Activated CD4-positive, alpha-beta T cell treated with anti-CD3 and anti-CD28 coated beads, Interleukin-2, amount 10 ng/mL, durations not matched to agents 24 days and 14 days (primary cell): ENCODE measurements around the gene PMP22. TPM values are rescaled to one million over a fixed set of nuclear protein-coding genes. Genes with fewer than 3 reads are reported as not detected.

ENCODE experiments used
- DNase-seq: peaks from one replicate; pipeline ENCODE4 v3.0.0; 2022
- H3K27ac Mint-ChIP-seq: one replicate; pipeline ENCODE4 v1.8.0; 2022; ENCODE audit warnings: mild to moderate bottlenecking, mixed read lengths
- H3K27me3 Mint-ChIP-seq: one replicate; pipeline ENCODE4 v1.8.0; 2022; ENCODE audit warnings: mixed read lengths
- H3K36me3 Mint-ChIP-seq: one replicate; pipeline ENCODE4 v1.8.0; 2022; ENCODE audit warnings: low read depth, mild to moderate bottlenecking, mixed read lengths
- H3K4me1 Mint-ChIP-seq: one replicate; pipeline ENCODE4 v1.8.0; 2021; ENCODE audit warnings: mixed read lengths
- H3K4me3 Mint-ChIP-seq: one replicate; pipeline ENCODE4 v1.8.0; 2022; ENCODE audit warnings: mild to moderate bottlenecking, moderate library complexity, mixed read lengths
- H3K9me3 Mint-ChIP-seq: one replicate; pipeline ENCODE4 v1.8.0; 2021; ENCODE audit warnings: mixed read lengths
- intact Hi-C: fragments of 100-400 bp; cut with micrococcal nuclease; formaldehyde crosslinking; loops from one replicate; pipeline ENCODE4 v1.15.1; 2023
- total RNA-seq: library from RNA; stranded (reverse); gene quantifications from 2 replicates; pipeline ENCODE4 v1.2.3, GENCODE V29; 2022

PMP22 gene
- total RNA-seq: 0.28 and 0.45 TPM in 2 replicates

DNA sequence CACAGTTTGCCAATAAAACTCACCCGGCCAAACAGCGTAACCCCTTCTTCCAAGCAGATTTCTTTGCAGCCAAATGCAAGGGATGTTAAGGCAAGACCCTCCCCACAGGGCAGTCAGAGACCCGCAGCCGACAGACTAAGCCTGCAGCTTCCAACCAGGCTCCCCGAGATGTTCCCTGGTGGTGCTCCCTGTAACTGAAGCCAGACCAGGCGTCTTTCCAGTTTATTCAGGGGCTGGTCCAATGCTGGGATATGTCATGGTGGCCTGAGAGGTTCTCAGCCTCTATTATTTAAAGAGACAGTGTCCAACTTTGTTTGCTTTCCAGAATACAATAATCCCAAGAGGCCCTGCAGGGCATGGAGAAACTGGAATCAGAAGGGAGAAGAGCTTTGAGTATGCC lies at the start of gene PMP22:
Gene PMP22 (minus strand): TSS at position 196 of the 400 bp plus-strand sequence. CDS start 4,599 bp downstream, outside the sequence.
- peaks cover 70% of the 10 kb centered on the region for H3K27me3 Mint-ChIP-seq
- intact Hi-C loops: no loop called here
- peaks cover 15% of the 10 kb centered on the region for H3K4me1 Mint-ChIP-seq
- H3K27ac Mint-ChIP-seq: no peak within 1 kb of the TSS
- no peaks in the 10 kb centered on the region for H3K9me3 Mint-ChIP-seq
- peaks cover 1% of the 10 kb centered on the region for H3K36me3 Mint-ChIP-seq
- no peak within 1 kb of the TSS for H3K4me3 Mint-ChIP-seq
- DNase-seq: no peak

DNA sequence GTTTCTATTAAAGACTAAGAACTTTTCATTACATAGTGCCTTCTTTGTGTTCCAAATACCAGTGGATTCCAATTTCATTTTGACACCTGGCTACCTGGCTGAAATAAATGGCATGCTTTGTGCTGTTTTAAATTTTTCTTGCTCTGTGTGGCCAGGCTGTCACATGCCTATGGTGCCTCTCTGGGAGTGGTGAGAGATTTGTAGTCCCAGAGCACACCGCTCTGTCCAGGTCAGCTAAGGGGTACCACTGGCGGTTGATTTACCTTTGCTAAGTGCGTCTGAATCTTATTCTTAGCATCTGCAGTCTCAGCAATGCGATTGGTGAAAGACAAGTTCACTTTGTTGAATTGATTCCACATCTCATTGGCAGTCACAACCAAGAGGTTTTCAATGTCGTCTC lies 46.9 kb upstream of the PMP22 start:
- H3K36me3 Mint-ChIP-seq: no peaks in the 10 kb centered on the region
- H3K4me3 Mint-ChIP-seq: no peak overlapping the region
- DNase-seq: no peak
- intact Hi-C loops: no loop called here
- H3K4me1 Mint-ChIP-seq: no peaks in the 10 kb centered on the region
- H3K9me3 Mint-ChIP-seq: no peaks in the 10 kb centered on the region
- no peak overlapping the region for H3K27ac Mint-ChIP-seq
- no peaks in the 10 kb centered on the region for H3K27me3 Mint-ChIP-seq

DNA sequence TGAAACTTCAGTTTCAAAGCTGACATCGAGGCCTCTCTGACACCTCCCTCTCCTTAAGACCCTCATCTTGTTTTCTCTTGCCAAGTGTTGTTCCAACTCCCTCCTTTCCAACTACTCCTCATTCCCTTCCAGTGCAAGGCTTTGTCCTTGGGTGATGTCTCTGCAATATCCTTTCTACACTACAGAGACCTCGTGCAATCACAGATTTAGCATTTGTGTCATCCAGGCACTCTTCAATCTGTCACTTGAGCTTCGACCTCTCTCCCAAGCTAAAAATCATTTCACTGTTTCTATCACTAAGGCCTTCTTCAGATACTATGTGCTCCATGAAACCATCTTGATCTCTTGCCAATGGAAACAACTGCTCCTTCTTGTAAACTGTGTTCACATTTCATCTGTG lies 44.7 kb upstream of the PMP22 start:
- no peak for DNase-seq
- Mint-ChIP-seq H3K27ac (no peak overlapping the region), H3K4me3 (no peak overlapping the region), H3K9me3 (no peaks in the 10 kb centered on the region), H3K27me3 (no peaks in the 10 kb centered on the region), H3K36me3 (no peaks in the 10 kb centered on the region), H3K4me1 (no peaks in the 10 kb centered on the region)
- intact Hi-C loops: no loop called here

DNA sequence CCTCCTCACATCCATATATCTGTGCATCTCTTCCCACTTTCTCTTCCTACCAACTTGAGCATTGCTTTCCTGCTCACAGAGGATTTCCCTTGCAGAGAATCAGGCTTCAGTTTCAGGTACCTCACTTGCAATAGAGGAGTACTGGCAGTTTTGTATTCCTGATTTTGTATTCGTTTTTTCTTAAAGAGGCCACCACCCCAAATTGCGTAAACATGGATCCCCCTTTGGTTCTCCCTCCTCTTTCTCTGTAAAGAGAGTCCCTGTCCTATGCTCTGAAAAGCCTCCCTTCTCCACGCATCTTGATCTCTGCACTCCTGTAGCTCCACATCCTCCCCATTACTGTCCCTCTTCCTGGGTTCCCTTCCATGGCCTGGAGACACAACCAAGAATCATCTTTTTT lies 44.1 kb upstream of the PMP22 start:
- intact Hi-C loops: no loop called here
- no peak overlapping the region for H3K4me3 Mint-ChIP-seq
- H3K27ac Mint-ChIP-seq: no peak overlapping the region
- no peaks in the 10 kb centered on the region for H3K36me3 Mint-ChIP-seq
- DNase-seq: no peak
- no peaks in the 10 kb centered on the region for H3K4me1 Mint-ChIP-seq
- H3K9me3 Mint-ChIP-seq: no peaks in the 10 kb centered on the region
- H3K27me3 Mint-ChIP-seq: no peaks in the 10 kb centered on the region

DNA sequence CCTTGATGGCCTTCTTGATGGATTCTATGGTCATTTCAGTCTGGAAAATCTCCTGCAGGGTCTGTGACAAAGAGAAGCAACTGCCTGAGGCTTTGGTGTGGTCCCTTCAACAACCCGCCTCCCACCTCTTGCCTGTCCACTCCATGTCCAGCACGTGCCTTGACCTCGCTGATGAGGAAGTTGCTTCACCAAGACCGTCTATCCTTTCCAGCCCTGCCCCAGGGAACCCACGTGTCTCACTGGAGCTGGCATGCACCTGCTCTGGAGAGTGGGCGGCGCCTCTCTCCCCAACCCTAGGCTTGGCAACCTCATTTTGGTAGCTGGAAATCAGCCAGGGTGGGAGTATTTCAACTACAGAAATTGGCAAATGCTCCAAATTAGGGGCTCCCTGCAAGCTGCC lies 43.6 kb upstream of the PMP22 start:
- Mint-ChIP-seq H3K4me3 (no peak overlapping the region), H3K27me3 (no peaks in the 10 kb centered on the region), H3K36me3 (no peaks in the 10 kb centered on the region), H3K9me3 (no peaks in the 10 kb centered on the region), H3K27ac (no peak overlapping the region), H3K4me1 (no peaks in the 10 kb centered on the region)
- intact Hi-C loops: no loop called here
- DNase-seq: no peak

DNA sequence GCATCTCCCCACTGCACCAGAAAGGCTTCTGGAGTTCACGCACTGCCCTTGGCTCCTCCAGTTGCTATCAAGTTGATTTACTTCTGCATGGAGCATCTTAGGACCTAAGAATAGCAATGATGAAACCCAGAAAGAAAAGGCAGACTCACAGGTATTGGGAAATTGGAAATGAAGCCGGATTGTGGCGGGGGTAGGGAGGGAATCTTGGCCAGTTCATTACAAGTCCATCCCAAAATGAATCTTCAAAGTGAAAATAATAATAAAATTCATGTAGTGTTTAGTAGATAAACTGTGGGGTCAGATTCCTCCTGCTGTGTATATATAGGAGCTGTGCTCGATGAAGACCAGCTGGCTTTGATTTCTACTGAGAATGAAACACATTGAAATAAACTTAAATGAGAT lies 42.6 kb upstream of the PMP22 start:
- DNase-seq: no peak
- intact Hi-C loops: no loop called here
- Mint-ChIP-seq H3K27ac (no peak overlapping the region), H3K4me1 (no peaks in the 10 kb centered on the region), H3K4me3 (no peak overlapping the region), H3K27me3 (no peaks in the 10 kb centered on the region), H3K36me3 (no peaks in the 10 kb centered on the region), H3K9me3 (no peaks in the 10 kb centered on the region)

DNA sequence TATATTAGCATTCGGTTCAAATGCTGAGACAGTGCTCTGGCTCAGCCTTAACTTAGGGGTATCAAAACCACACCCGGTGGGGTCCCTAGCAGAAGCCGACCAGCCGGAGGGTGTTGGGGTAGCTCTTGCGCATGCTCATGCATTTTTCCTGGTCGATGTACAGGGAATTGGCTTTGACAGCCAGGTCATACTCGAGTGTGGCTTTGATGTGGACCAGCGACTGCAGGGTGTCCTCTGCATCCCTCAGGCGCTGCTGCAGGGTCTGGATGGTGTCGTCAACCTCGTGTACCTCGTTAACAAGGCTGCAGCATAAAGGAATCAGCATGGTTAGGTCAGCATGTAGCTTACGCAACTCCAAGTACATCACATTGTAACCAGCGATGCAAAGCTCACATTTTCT lies 38.7 kb upstream of the PMP22 start:
- H3K36me3 Mint-ChIP-seq: no peaks in the 10 kb centered on the region
- no peaks in the 10 kb centered on the region for H3K9me3 Mint-ChIP-seq
- H3K4me3 Mint-ChIP-seq: no peak overlapping the region
- DNase-seq: no peak
- intact Hi-C loops: no loop called here
- no peak overlapping the region for H3K27ac Mint-ChIP-seq
- H3K4me1 Mint-ChIP-seq: no peaks in the 10 kb centered on the region
- H3K27me3 Mint-ChIP-seq: peaks cover 4% of the 10 kb centered on the region

DNA sequence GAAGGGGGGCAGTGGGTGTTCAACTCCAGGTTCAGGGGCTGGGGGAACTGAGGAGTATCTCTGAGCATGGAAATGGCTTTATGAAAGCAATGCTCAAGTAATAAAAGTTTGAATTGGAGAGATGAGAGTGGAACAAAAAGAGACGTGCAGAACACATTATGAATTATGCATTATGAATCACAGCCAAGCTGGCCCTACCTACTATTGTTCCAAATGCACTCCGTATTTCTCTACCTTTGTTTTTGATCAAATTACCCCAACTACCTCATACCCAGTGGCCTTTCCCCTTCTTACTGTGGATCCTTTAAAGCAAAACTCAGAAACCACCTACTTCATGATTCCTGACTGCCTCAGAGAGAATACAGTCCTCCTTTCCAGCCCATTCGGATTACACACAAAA lies 38.1 kb upstream of the PMP22 start:
- H3K9me3 Mint-ChIP-seq: no peaks in the 10 kb centered on the region
- intact Hi-C loops: no loop called here
- peaks cover 4% of the 10 kb centered on the region for H3K27me3 Mint-ChIP-seq
- no peak for DNase-seq
- no peaks in the 10 kb centered on the region for H3K36me3 Mint-ChIP-seq
- H3K4me3 Mint-ChIP-seq: no peak overlapping the region
- H3K4me1 Mint-ChIP-seq: no peaks in the 10 kb centered on the region
- no peak overlapping the region for H3K27ac Mint-ChIP-seq

DNA sequence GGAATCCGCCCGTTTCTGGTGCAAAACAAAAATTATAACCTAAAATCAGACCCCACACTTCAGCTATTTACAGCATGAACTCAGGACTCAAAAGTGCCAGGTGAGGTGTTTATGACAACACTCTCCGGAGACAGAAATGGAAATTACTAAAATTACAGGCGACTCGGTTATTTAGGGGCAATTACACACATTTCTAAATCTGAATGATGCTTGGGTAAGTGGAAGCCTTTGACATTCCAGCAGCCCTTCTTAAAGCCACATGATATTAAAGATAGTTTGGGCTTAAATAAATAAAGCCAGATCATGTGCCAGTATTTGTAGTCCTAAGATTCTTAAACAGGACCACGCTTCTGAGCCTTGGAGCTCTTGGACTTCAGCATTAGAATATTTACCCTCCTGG lies 36.7 kb upstream of the PMP22 start:
- DNase-seq: no peak
- Mint-ChIP-seq H3K4me3 (no peak overlapping the region), H3K36me3 (no peaks in the 10 kb centered on the region), H3K4me1 (no peaks in the 10 kb centered on the region), H3K27me3 (peaks cover 4% of the 10 kb centered on the region), H3K9me3 (no peaks in the 10 kb centered on the region), H3K27ac (no peak overlapping the region)
- intact Hi-C loops: no loop called here

DNA sequence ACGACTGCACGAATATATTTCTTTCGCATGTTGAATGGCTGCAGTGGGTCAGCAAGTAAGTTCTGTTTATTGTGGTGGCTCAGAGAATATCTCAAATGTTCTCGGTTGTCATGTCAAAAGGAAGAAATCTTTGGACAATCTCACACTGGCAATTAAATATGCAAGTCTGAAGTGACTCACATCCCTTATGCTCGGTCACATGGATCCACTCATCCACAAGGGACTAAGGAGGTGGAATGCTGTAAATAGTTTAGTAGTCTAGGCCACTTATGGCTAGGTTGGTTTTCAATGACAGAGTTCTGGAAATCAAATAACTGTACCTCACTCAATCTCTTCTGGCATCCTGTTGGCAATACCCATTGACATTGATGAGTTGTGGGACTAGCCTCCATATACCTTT lies 33.0 kb upstream of the PMP22 start:
- Mint-ChIP-seq H3K4me3 (no peak overlapping the region), H3K27ac (no peak overlapping the region), H3K36me3 (no peaks in the 10 kb centered on the region), H3K4me1 (no peaks in the 10 kb centered on the region), H3K9me3 (no peaks in the 10 kb centered on the region), H3K27me3 (peaks cover 6% of the 10 kb centered on the region)
- DNase-seq: no peak
- intact Hi-C loops: no loop called here

DNA sequence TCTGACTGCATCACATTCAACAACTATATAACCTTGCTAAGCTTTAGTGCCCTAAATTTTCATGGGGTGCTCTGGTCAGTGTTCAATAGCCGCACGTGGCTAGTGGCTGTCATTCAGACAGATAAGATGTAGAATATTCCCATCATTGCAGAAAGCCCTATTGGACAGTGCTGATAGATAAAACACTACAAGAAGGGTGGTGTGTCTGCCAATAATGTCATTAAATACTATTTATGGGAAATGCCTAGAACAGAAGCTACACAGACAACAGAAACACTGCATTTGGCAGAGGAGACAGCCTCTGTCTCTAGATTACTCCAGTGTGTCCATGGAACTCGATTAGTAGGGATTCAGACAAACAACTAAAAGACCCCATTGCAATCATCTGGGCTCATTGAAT lies 28.4 kb upstream of the PMP22 start:
- H3K4me1 Mint-ChIP-seq: no peaks in the 10 kb centered on the region
- no peaks in the 10 kb centered on the region for H3K9me3 Mint-ChIP-seq
- intact Hi-C loops: no loop called here

DNA sequence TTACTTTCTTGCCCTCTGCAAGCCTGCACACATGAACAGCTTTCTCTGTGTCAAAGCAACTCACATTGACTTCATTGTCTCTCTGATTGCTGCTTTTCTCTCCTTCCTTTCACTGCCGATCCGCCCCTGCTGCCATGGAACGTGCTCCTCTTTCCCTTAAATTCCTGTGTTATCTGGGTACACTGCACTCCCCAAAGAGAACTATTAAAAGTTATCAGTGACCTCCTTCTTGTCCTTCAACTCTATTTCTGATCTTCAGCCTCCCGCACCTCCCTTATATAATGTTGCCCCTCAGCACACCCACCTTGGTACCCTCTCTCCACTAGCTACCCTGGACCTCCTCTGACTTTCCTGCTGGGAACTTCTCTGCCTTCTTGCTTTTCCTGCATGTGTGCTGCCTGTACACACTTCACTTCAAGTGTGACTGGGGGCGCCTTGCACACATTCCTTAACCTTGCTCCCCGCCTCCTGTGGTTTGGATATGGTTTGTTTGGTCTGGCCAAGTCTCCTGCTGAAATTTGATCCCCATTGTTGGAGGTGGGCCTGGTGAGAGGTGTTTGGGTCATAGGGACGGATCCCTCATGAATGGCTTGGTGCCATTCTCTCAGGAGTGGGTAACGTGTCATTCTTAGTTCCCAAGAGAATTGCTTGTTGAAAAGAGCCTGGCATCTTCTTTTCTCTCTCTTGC lies 26.7 kb upstream of the PMP22 start:
- H3K4me1 Mint-ChIP-seq: no peaks in the 10 kb centered on the region
- no peaks in the 10 kb centered on the region for H3K36me3 Mint-ChIP-seq
- H3K27ac Mint-ChIP-seq: no peak overlapping the region
- DNase-seq: no peak
- H3K4me3 Mint-ChIP-seq: no peak overlapping the region
- peaks cover 4% of the 10 kb centered on the region for H3K27me3 Mint-ChIP-seq
- intact Hi-C loops: no loop called here
- no peaks in the 10 kb centered on the region for H3K9me3 Mint-ChIP-seq

More for the DNA sequence above, 28.4 kb upstream of the PMP22 start:
- Mint-ChIP-seq H3K27ac (no peak overlapping the region), H3K36me3 (no peaks in the 10 kb centered on the region), H3K27me3 (peaks cover 4% of the 10 kb centered on the region), H3K4me3 (no peak overlapping the region)
- no peak for DNase-seq

DNA sequence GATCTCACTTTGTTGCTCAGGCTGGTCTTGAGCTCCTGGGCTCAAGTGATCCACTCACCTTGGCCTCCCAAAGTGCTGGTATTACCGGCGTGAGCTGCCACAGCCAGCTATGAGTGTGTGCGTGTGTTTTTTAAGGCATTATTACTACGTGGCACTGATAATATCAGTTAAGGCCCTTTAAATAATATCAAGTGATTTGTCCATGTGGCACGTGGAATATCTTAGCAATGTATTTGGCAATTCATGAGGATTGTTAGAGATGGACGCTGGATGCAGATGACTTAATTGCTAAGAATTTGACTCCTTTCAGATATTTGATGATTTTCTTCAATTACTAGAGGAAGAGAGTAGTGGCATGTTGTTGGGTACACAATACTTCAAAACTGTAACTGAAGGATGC lies 25.5 kb upstream of the PMP22 start:
- Mint-ChIP-seq H3K4me3 (no peak overlapping the region), H3K9me3 (no peaks in the 10 kb centered on the region), H3K36me3 (no peaks in the 10 kb centered on the region), H3K27ac (no peak overlapping the region), H3K27me3 (peaks cover 4% of the 10 kb centered on the region), H3K4me1 (no peaks in the 10 kb centered on the region)
- intact Hi-C loops: no loop called here
- no peak for DNase-seq

DNA sequence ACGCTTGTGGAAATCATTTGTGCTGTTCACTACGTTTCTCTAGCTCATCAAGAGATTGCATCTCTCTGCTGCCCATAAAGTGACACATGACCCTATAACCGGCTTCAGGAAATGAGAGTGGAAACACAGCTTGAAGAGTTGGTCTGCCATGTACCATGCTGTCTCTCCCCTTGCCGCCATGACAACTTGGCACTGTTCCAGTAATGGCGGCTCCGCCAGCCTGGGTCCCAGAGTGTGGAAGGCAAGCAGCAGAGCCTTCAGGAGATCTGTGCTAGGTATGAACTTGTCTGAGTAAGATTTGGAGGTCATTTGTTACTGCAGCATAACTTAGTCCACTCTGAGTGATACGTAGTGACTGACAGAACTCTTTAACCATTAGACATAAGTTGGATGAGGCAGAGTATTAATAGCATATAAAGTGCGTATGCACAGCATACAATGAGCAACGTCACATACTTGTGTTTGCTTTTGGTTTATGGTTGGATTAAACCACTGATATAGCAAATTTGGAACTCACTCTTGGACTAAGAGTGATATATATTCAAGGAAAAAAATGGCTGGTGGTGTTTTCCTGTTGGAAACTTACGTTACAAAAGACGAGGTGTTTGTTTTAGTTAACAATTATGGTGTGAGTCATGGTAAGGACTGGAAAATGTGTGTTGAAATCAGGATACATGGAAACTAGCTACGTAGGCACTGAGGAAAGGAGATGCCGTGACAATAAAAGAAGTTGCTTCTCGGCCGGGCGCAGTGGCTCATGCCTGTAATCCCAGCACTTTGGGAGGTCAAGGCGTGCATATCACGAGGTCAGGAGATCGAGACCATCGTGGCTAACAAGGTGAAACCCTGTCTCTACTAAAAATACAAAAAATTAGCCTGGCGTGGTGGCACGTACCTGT lies 24.4 kb upstream of the PMP22 start:
- no peaks in the 10 kb centered on the region for H3K36me3 Mint-ChIP-seq
- intact Hi-C loops: no loop called here
- no peak overlapping the region for H3K27ac Mint-ChIP-seq
- DNase-seq: no peak
- no peaks in the 10 kb centered on the region for H3K4me1 Mint-ChIP-seq
- peaks cover 4% of the 10 kb centered on the region for H3K27me3 Mint-ChIP-seq
- H3K4me3 Mint-ChIP-seq: no peak overlapping the region
- H3K9me3 Mint-ChIP-seq: no peaks in the 10 kb centered on the region
